ENCODE data around the gene NCKIPSD. TPM values are rescaled to one million over a fixed set of nuclear protein-coding genes. Genes with fewer than 3 reads are reported as not detected.

NCKIPSD gene
- total RNA-seq, 1 donor from 2014 or later = 9.7 TPM

- H3K4me3 Mint-ChIP-seq = no peak overlapping the region
- TF ChIP-seq CTCF (IDR thresholded peaks at IDR 0.05) = no peak
- POLR2A ChIA-PET = no interaction called here
- intact Hi-C loops (cut with micrococcal nuclease) = no loop called here
- no peak for DNase-seq
- no peaks in the 10 kb centered on the region for H3K27me3 Mint-ChIP-seq
- peaks cover 31% of the 10 kb centered on the region for H3K4me1 Mint-ChIP-seq
- CTCF ChIA-PET = no interaction called here
- no peak overlapping the region for H3K27ac Mint-ChIP-seq
- ATAC-seq (ENCODE audit: low read depth) = no peak
- peaks cover 34% of the 10 kb centered on the region for H3K36me3 Mint-ChIP-seq (ENCODE audit: low read depth)
- H3K9me3 Mint-ChIP-seq = no peaks in the 10 kb centered on the region
These were observed 6.9 kb downstream of the NCKIPSD start for GRCh38 chr3:48678566-48679380.

DNA sequence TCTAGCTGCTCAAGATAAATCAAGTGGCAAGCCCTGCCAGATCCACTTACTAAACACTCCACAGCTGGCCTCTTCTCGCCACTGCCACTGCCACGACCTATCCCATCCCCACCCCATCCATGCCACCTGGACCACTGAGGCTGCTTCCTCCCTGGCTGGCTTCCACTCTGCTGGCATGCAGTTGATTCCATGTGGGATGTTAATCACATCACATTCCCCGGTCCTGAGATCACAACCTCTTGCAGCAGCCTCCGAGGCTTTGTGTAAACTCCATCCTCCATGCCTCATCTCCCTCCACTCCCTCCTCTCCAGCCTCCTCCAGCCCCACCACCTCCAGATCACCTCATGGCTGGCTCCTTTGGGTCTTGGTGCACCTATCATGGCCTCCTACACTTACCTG lies 7.7 kb downstream of the NCKIPSD start:
- H3K4me3 Mint-ChIP-seq = no peak overlapping the region
- ChIA-PET POLR2A (no interaction called here), CTCF (no interaction called here)
- intact Hi-C loops (cut with micrococcal nuclease) = no loop called here
- H3K4me1 Mint-ChIP-seq = peaks cover 30% of the 10 kb centered on the region
- ATAC-seq (ENCODE audit: low read depth) = no peak
- TF ChIP-seq CTCF (IDR thresholded peaks at IDR 0.05) = no peak
- no peak overlapping the region for H3K27ac Mint-ChIP-seq
- H3K36me3 Mint-ChIP-seq (ENCODE audit: low read depth) = peaks cover 34% of the 10 kb centered on the region
- no peak for DNase-seq
- no peaks in the 10 kb centered on the region for H3K27me3 Mint-ChIP-seq
- H3K9me3 Mint-ChIP-seq = no peaks in the 10 kb centered on the region

DNA sequence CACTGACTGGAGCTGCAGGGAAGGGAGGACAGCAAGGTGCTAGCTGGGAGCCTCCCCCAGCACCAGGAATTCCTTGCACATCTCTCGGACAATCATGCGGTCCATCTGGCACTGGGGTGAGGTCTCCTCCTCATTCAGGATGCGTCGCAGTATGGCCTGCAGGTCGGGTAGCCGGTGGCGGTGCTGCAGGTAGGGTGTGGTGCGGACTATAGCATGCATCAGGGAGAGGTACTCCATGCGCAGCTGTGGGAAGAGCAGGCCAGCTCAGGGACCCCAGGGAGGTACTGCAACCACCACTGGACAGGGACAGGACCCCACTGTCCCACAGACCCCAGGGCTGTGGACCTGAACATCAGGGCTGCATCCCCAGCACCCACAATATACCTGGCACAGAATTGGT lies 11.2 kb downstream of the NCKIPSD start:
- TF ChIP-seq CTCF (IDR thresholded peaks at IDR 0.05) = no peak
- peaks cover 23% of the 10 kb centered on the region for H3K4me1 Mint-ChIP-seq
- peaks cover 7% of the 10 kb centered on the region for H3K36me3 Mint-ChIP-seq (ENCODE audit: low read depth)
- H3K9me3 Mint-ChIP-seq = no peaks in the 10 kb centered on the region
- no peak overlapping the region for H3K27ac Mint-ChIP-seq
- ATAC-seq (ENCODE audit: low read depth) = no peak
- H3K27me3 Mint-ChIP-seq = no peaks in the 10 kb centered on the region
- no peak for DNase-seq
- H3K4me3 Mint-ChIP-seq = no peak overlapping the region
- intact Hi-C loops (cut with micrococcal nuclease) = no loop called here
- CTCF ChIA-PET = no interaction called here
- POLR2A ChIA-PET = no interaction called here

DNA sequence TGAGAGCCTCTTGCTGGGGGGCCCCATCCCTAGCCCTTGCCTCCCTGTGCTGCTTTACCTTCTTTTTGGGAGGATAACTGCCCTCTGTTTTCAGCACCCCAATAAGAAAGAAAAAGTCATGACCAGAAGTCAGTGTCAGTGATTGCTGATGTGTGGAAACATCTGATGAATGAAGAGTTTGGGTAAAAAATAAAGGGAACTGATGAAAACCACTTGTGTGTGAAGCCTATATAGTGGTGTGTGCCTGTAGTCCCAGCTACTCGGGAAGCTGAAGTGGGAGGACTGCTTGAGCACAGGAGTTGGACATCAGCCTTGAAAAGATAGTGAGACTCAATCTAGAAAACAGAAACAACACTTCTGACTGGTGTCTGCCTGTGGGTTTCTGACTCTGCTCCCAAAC lies 13.2 kb downstream of the NCKIPSD start:
- POLR2A ChIA-PET = no interaction called here

More for the DNA sequence above, 13.2 kb downstream of the NCKIPSD start:
- Mint-ChIP-seq H3K4me3 (no peak overlapping the region), H3K27ac (no peak overlapping the region), H3K27me3 (no peaks in the 10 kb centered on the region), H3K4me1 (peaks cover 15% of the 10 kb centered on the region), H3K9me3 (no peaks in the 10 kb centered on the region), H3K36me3 (ENCODE audit: low read depth) (peaks cover 2% of the 10 kb centered on the region)
- intact Hi-C loops (cut with micrococcal nuclease) = no loop called here
- DNase-seq (no peak), ATAC-seq (ENCODE audit: low read depth) (peak; percentile 34)
- TF ChIP-seq CTCF (IDR thresholded peaks at IDR 0.05) = no peak
- CTCF ChIA-PET = no interaction called here

Data from activated B cell treated with CpG ODN at 0.5 μM for 24 hours (primary cell).